Stimulated activated CD8-positive, alpha-beta memory T cell treated with anti-CD3 and anti-CD28 coated beads, Interleukin-4, amount 100 ng/mL, for 24 hours (primary cell): ENCODE measurements around the gene RABGAP1L.
"Not testable (repeated sequence)": the region's sequence is repeated elsewhere in the genome, so short reads cannot be mapped to it uniquely, and the experiment has no call there.

Experiments
- DNase-seq: peaks from one replicate; pipeline ENCODE4 v3.0.0-alpha.2; 2020; ENCODE audit warnings: low read depth

Gene RABGAP1L

DNA sequence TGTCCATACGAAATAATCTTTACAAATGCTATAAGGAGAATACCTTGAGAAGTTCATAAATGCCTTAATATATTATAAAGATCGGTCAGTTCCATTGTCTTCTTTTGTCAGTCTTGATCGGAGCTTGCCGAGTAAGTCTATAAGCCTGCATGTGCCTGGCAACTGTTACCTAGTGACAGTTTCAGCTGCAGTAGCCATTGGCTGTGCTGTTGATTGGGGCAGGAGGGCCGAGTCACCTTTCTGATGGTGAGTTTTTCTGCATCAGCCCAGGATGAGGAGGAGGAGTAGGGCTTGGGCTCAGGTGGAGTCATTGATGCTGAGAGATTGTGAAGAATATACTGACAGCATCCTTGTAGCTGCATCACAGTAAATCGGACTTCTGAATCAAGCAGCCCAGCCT, 286.5 kb downstream of the RABGAP1L start:
- no peak for DNase-seq

GRCh38 chr1:174447866-174448530, 288.7 kb downstream of the RABGAP1L start, which contains the start of gene GPR52:
GPR52 (plus strand) TSS chr1:174447964; CDS start chr1:174448112, 148 bp downstream.
- no peak for DNase-seq

GRCh38 chr1:174448531-174448883, 289.2 kb downstream of the RABGAP1L start:
- DNase-seq, result no peak

GRCh38 chr1:174448974-174449373, 289.7 kb downstream of the RABGAP1L start:
- DNase-seq, result no peak

DNA sequence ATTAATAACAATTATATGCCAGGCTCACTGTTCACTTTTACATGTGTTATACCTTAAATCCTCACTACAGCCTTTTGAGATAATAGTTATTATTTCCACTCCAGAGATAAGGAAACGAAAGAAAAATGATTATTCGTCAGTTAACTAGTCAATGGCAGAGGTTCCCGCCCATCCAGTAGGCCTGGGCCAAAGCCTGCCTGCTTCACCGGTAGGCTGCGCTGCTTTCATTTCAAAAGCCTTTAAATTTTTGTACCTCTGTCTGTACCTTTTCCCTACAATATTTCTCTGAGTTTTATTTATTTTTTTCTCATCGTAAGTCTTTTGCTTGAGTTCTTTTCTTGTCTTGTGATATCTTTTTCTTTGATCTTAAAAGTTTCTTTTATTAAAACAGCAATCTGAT, 292.1 kb downstream of the RABGAP1L start:
- DNase-seq, result no peak

GRCh38 chr1:174465855-174466254, 306.5 kb downstream of the RABGAP1L start:
- no peak for DNase-seq

GRCh38 chr1:174466607-174467006, 307.3 kb downstream of the RABGAP1L start:
- no peak for DNase-seq

GRCh38 chr1:174469052-174469451, 309.7 kb downstream of the RABGAP1L start:
- no peak for DNase-seq

GRCh38 chr1:174469687-174470086, 310.4 kb downstream of the RABGAP1L start:
- DNase-seq, result no peak

DNA sequence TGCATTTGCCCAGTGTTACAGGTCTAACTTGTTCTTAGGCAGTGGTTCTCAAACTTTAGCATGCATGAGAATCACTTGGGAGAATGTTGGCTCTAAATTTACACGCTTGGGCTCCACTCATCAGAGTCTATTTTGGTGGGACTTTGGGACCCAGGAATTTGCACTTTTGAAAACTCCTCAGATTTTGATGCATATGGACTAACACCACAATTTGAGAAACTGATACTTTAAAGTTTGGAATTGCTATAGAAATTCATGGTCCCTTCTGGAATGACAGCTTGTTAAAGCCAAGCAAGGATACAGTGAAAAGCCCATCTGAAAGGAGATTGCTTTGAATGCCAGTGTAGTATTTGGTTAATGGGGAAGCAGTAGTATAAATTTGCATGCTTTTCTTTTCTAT, 320.0 kb downstream of the RABGAP1L start:
- no peak for DNase-seq

DNA sequence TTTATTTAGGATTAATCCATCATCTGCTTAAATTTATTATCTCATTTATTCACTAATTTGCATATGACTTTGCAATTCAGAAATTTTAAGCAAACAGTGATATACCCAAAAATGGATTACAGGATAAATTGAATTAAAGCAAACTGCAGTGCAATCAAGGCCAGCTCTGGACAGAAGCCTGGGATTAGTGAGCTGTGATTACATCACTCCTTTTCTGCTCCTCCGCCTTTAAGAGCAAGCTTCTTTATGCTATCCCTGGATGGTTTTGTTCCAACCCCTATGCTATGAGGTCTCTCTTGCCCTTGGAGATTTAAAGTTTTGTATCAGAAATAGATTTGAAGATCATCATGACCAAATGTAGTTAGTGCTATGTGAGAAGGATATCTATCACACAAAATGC, 321.0 kb downstream of the RABGAP1L start:
- DNase-seq, result no peak

- no peak for DNase-seq
Observed at GRCh38 chr1:174491606-174492005, 332.3 kb downstream of the RABGAP1L start.

DNA sequence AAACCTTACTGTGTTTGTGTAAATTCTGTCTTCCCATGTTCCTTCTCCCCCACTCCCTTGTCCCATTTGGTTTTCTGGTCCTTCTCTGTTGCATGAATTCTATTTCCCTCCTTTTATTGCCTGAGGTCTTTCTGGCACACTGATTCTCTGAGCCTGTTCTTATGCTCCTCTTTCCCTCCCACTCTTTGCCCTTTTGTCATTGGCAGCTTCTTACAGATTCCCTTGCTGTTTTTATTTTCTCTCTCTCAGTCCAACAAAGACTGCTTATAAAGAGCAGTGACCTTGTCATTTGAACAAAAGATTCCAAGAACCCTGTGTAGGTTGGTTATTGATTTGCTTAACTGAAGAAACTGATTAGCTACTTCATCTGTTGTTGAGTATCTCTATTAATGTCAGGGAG, 338.2 kb downstream of the RABGAP1L start:
- DNase-seq, result no peak

DNA sequence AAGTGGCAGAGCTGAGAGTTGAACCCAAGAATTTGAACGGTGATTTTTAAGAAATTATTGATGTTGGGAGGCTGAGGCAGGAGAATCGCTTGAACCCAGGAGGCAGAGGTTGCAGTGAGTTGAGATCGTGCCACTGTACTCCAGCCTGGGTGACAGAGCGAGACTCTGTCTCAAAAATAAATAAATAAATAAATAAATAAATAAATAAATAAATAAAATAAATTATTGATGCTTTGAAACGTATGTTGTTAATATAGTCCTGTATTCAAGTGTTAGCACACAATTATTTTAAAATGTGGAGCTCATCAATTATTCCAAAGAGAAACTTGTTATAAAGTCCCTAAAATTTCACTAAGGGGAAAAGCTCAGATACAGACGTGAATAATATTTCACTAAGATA, 357.4 kb downstream of the RABGAP1L start:
- not testable (repeated sequence) for DNase-seq

GRCh38 chr1:174519844-174520243, 360.5 kb downstream of the RABGAP1L start:
- no peak for DNase-seq

DNA sequence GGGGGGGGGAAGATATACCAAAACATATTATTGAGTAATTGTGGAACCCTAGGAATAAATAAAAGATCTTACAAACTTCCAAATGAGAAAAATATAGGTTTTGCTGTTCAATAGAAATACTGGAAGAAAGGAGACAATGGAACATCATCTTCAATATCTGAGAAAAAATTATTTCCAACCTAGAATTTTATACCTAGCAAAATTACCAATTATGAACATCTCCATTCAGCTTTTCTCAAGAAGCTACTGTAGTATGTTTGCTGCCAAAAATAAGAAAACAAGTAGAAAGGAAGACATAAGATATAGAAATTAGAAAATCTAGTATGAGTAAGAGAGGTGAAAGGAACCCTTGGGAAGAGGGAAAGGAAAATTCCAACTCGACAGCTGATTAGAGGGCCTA, 372.4 kb downstream of the RABGAP1L start:
- DNase-seq, result no peak

- no peak for DNase-seq
Observed at GRCh38 chr1:174534789-174535188, 375.5 kb downstream of the RABGAP1L start.

- no peak for DNase-seq
Observed at GRCh38 chr1:174535207-174535606, 375.9 kb downstream of the RABGAP1L start.

GRCh38 chr1:174543421-174543820, 384.1 kb downstream of the RABGAP1L start:
- not testable (repeated sequence) for DNase-seq

DNA sequence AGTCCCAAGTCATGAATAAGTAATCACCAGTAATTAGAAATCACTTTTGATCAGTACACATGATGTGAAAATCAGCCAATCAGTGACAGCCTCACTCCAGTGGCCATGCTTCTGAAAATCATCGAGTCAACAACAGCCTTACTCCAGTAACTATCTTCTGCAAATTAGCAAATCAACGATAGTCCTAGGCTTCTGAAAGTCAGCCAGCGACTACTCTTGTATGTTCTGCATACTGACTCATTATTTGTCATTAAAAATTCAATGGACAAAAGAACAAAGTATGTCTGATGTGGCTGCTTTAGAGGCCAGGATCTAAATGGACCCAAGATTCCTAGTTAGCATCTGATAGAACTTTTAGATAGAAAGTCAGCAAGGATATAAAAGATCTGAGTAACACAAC, 391.0 kb downstream of the RABGAP1L start:
- DNase-seq, result no peak

- no peak for DNase-seq
Observed at GRCh38 chr1:174556392-174556791, 397.1 kb downstream of the RABGAP1L start.

- no peak for DNase-seq
Observed at GRCh38 chr1:174568551-174568950, 409.2 kb downstream of the RABGAP1L start.

GRCh38 chr1:174569240-174569639, 409.9 kb downstream of the RABGAP1L start:
- no peak for DNase-seq

DNA sequence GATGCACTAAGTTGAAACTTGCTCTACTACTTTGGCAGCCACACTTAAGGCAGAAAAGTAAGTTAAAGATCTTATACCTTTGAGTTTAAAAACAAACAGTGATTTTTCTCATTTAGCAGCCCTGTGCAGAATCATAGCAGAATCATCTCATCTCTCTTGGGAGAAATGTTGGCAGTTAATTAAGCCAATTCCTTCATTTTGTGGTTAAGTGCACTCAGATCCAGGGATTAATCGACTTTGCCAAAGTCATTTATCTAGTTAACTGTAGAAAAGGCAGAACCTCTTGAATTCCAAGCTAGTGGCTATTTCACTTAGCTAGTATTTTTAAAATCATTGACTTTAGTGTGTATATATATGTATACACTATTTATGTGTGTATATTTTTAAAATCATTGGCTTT, 413.5 kb downstream of the RABGAP1L start:
- DNase-seq, result no peak
